RWPE2 (cell line): ENCODE results near the gene USP5.

Experiments
- ATAC-seq: fragments of 200-7000 bp; cut with Tn5 transposase; 3 replicates; pipeline ENCODE4 v1.9.1; 2021; ENCODE audit warnings: low read depth
- DNase-seq: peaks from one replicate; pipeline ENCODE4 v3.0.0-alpha.2; 2020; ENCODE audit warnings: low spot score
- H3K27ac ChIP-seq: fragments of 450-650 bp; 2 replicates; pipeline ENCODE4 v1.5.1; 2017; ENCODE audit warnings: mild to moderate bottlenecking; ENCODE audit not compliant: poor library complexity, severe bottlenecking
- H3K27me3 ChIP-seq: fragments of 250-450 bp; sonication (Bioruptor Pico); 2 replicates; pipeline ENCODE4 v1.5.1; 2021; ENCODE audit warnings: mild to moderate bottlenecking, moderate library complexity; ENCODE audit not compliant: insufficient read depth, poor library complexity, severe bottlenecking
- H3K36me3 ChIP-seq: fragments of 250-450 bp; sonication (Bioruptor Pico); 2 replicates; pipeline ENCODE4 v1.5.1; 2020; ENCODE audit warnings: low read depth, mild to moderate bottlenecking, moderate library complexity
- H3K4me1 ChIP-seq: fragments of 250-450 bp; sonication (Bioruptor Pico); 2 replicates; pipeline ENCODE4 v1.5.1; 2021; ENCODE audit warnings: mild to moderate bottlenecking, moderate library complexity; ENCODE audit not compliant: insufficient read depth, poor library complexity, severe bottlenecking
- H3K4me3 ChIP-seq: fragments of 250-450 bp; sonication (Bioruptor Pico); 2 replicates; pipeline ENCODE4 v1.5.1; 2021; ENCODE audit warnings: mild to moderate bottlenecking, moderate library complexity; ENCODE audit not compliant: severe bottlenecking
- H3K9me3 ChIP-seq: fragments of 250-450 bp; sonication (Bioruptor Pico); 2 replicates; pipeline ENCODE4 v1.5.1; 2021; ENCODE audit warnings: mild to moderate bottlenecking, moderate library complexity; ENCODE audit not compliant: severe bottlenecking
- CTCF ChIP-seq: fragments of 450-650 bp; IDR thresholded peaks from one replicate; pipeline ENCODE4 v1.5.1; 2017; ENCODE audit warnings: mild to moderate bottlenecking, moderate library complexity; ENCODE audit not compliant: poor library complexity, severe bottlenecking

USP5 gene

DNA sequence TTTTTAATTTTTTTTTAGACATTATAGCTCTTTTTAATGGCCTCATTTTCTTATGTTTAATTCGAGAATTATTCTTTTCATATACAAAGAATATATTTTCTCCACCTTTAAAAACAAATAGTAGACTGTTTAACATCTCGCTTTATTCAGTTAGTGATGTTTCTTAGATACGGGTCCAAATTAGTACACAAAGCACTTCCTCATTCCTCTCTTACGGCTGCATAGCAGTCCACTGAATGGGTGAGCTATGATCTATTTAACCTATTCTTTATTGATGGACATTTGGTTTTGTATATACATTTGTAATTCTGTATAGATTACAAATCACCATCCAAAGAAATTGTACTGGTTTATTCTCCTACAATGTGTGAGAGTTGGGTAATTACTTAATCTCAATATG lies 38.6 kb upstream of the USP5 start:
- ATAC-seq = no peak

DNA sequence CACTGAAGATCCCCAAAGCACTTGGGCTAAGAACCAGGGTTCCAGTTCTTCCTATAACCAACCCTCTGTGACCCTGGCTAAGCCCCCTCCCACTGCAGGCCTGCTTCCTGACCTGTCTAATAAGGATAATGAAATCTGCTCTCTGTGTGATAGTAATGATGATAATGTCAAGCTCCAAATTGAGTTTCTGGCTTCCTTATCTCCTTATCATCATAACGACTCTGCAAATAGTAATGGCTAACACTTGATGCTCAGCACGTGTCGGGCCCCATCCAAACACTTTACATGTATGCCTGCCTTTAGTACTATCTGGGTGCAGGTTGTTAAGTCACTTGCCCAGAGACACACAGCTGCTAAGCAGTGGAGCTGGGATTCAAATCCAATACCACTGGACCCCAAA lies 35.4 kb upstream of the USP5 start:
- Histone ChIP-seq H3K4me1 (no peaks in the 10 kb centered on the region), H3K9me3 (no peaks in the 10 kb centered on the region), H3K27ac (no peak overlapping the region), H3K36me3 (no peaks in the 10 kb centered on the region), H3K4me3 (no peak overlapping the region), H3K27me3 (peaks cover 3% of the 10 kb centered on the region)
- TF ChIP-seq CTCF = no peak
- DNase-seq = no peak
- no peak for ATAC-seq

More for the DNA sequence above, 38.6 kb upstream of the USP5 start:
- no peak for TF ChIP-seq CTCF
- DNase-seq = no peak
- Histone ChIP-seq H3K4me3 (no peak overlapping the region), H3K27me3 (no peaks in the 10 kb centered on the region), H3K27ac (no peak overlapping the region), H3K36me3 (no peaks in the 10 kb centered on the region), H3K4me1 (no peaks in the 10 kb centered on the region), H3K9me3 (no peaks in the 10 kb centered on the region)

- no peaks in the 10 kb centered on the region for H3K36me3 ChIP-seq
- H3K4me1 ChIP-seq = no peaks in the 10 kb centered on the region
- no peaks in the 10 kb centered on the region for H3K9me3 ChIP-seq
- DNase-seq (no peak), ATAC-seq (no peak)
- H3K27ac ChIP-seq = no peak overlapping the region
- no peak overlapping the region for H3K4me3 ChIP-seq
- TF ChIP-seq CTCF = no peak
- peaks cover 6% of the 10 kb centered on the region for H3K27me3 ChIP-seq
These were observed 34.9 kb upstream of the USP5 start for GRCh38 chr12:6817098-6817497.

DNA sequence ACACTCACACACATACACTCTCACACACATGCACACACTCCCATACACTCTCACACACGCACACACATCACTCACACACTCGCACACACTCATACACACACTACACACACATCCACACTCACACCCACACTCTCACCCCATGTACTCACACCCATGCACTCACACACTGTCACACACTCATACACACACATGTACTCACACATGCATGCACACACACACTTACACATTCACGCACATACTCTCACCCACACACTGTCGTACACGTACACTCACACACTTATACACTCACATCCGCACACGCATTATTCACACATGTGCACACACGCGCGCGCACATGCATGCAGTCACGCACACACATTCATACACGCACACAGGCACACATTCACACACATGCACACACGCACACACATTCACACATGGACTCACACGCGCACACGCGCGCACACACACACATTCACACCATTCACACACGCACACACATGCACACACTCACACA lies 34.2 kb upstream of the USP5 start:
- no peaks in the 10 kb centered on the region for H3K4me1 ChIP-seq
- H3K9me3 ChIP-seq = no peaks in the 10 kb centered on the region
- no peak overlapping the region for H3K27ac ChIP-seq
- no peak overlapping the region for H3K4me3 ChIP-seq
- H3K36me3 ChIP-seq = no peaks in the 10 kb centered on the region
- no peak for TF ChIP-seq CTCF
- ATAC-seq = no peak
- no peak for DNase-seq
- peaks cover 12% of the 10 kb centered on the region for H3K27me3 ChIP-seq

DNA sequence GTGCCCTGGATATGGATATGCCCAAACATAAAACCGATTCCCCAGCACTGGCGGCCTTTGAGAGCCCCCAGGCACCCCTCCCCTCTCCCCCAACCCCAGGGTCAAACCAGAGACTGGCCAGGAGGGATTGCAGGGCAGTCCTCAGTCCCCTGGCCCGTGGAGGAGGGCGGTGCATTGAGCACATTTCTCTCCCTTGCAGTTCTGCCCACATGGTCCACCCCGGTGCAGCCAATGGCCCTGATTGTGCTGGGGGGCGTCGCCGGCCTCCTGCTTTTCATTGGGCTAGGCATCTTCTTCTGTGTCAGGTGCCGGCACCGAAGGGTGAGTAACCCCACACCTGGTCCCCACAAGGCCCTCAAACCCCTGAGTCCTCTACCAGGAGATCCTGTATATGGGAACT lies 33.7 kb upstream of the USP5 start:
- no peaks in the 10 kb centered on the region for H3K36me3 ChIP-seq
- no peak overlapping the region for H3K27ac ChIP-seq
- no peaks in the 10 kb centered on the region for H3K4me1 ChIP-seq
- DNase-seq (no peak), ATAC-seq (no peak)
- H3K27me3 ChIP-seq = peaks cover 17% of the 10 kb centered on the region
- TF ChIP-seq CTCF = no peak
- no peaks in the 10 kb centered on the region for H3K9me3 ChIP-seq
- no peak overlapping the region for H3K4me3 ChIP-seq
